Measurements from ENCODE around the gene RAC3.
A peak's percentile ranks its signal among the peaks of the same experiment; 100 is the strongest.

Gene RAC3

DNA sequence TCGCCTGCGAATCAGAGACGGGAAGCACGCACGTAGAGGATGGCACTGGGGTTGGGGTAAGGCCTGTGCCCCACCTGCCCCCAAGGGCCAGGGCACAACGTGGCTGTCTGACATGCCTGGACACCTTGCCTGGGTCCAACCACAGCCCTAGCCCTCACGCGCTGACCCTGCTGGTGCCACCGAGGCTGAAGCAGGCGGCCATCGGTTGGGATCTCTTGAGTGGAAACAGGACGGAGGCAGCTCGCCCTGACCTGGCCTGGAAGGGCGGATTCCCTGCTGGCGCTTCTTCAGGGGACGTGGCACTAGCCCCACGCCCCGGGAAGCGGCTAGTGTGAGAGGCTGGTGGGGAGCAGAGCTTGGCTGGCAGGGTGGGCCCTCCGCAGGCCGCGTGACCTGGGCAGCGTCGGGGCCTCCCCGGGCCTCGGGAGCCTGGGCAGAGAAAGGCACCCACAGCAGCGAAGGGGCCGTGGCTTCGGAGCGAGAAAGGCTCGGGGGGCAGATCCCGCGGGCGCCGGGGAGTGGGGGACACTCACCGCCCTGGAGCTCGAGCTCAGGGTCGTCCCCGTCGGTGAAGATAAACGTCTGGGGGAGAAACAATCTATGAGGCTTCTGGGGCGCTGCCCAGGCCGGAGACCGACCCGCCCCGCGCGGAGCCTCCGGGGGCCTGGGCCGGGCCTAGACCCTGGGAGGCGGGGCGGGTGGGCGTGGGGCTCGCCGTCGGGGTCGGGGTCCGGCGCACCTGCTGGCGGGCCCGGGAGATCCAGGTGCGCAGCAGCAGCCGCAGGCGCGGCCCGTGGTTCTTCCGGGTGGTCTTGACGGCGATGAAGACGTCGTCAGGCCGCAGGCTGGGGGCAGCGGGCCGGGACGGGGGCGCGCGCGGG lies 19.5 kb downstream of the RAC3 start:
- peak overlapping the region; percentile 37 to 91 (median 81) for H3K27ac ChIP-seq
- H3K4me3 ChIP-seq: peak overlapping the region; percentile 65 to 88 (median 78)

DNA sequence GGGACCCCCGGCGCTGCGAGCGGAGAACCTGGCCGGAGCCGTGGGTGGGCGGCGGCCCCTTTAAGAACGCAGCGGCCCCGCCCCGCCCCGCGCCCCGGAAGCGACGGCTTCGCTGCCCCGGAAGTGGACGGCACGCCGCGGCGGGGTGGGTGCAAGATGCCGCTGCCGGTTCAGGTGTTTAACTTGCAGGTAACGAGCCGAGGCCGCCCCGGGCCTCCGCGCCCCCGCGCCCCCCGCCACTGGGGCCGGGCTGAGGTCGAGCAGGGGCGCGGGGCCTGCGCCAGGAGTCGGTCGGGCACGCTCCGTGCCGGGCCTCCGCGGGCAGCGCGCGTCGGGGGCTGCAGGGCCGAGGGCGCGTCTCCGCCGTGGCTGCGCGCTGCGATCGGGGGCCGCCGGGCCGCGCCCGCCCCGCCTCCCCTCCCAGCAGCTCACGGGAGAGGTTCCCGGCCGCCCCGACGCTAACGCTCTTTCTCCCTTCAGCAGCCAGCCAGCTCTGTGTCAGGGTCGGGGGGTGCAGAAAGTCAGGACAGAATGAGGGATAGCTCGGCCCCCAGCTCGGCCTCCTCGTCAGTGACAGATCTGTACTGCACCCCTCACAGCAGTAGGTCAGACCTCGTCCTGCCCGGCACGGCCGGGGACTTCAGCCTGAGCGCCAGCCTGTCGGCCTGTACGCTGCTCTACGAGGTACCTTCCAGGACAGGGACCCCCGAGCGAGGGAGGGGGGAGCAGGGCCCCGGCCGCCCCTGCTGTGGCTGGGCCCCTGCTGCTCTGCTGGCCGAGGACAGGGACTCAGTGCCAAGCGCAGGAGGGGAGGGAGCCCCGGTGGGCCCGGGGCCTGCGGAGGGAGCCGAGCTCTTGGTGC lies 20.5 kb downstream of the RAC3 start, which contains the start of the genes GPS1 and RFNG:
TSS of gene GPS1 (plus strand) at position 123 of the 862 bp plus-strand sequence. CDS start at position 157, 34 bp downstream.
TSS of gene RFNG (minus strand) at position 36 of the 862 bp plus-strand sequence. CDS start 45 bp downstream, outside the sequence.
- H3K27ac ChIP-seq: peak within 1 kb of the TSS; percentile 37 to 91 (median 81)

DNA sequence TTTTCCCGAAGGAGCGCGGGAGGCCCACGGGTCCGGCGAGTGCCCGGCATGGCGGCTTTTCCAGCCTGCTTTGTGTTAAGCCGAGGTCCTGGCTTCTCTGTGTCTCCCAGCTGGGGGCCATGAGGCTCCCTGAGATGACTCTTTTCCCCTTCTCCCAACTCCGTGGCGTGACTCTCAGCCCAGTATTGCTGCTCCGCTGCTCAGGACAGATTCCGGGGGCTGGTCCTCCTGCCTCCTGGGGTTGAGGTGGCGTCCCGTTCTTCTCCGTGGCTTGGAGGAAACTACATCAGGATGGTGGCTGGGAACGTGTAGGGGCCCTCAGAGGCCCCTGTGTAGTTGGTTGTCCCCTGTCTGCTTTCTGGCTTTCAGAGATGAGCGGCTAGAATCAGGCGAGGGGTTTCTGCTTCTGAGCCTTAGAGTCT lies 21.2 kb downstream of the RAC3 start:
- Histone ChIP-seq H3K4me3 (peak overlapping the region; percentile 65 to 88 (median 78)), H3K27ac (peak overlapping the region in 17 of 21 experiments; percentile 9 to 89 (median 81))

More for the DNA sequence above, 20.5 kb downstream of the RAC3 start, which contains the start of the genes GPS1 and RFNG:
- H3K4me3 ChIP-seq: peak within 1 kb of the TSS; percentile 65 to 88 (median 78)

DNA sequence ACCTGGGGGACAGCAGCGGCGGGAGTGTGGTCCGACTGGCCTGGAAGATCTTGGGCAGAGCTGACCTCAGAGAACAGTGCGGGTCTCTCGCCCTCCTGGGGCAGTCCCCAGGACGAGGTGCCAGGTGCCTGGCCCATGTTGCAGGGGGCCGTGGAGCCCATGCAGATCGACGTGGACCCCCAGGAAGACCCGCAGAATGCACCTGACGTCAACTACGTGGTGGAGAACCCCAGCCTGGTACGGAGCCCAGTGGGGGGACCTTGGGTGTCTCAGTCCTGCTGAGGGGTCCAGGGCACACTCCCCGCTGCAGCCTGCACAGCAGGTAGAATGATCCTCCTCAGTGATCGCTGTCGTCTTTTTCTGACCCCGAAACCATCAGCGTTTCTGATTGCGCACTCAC lies 21.7 kb downstream of the RAC3 start:
- H3K27ac ChIP-seq: peak overlapping the region in 3 of 21 experiments; percentile 82 to 89 (median 88)
- H3K4me3 ChIP-seq: peak overlapping the region in 4 of 7 experiments; percentile 67 to 88 (median 76)

DNA sequence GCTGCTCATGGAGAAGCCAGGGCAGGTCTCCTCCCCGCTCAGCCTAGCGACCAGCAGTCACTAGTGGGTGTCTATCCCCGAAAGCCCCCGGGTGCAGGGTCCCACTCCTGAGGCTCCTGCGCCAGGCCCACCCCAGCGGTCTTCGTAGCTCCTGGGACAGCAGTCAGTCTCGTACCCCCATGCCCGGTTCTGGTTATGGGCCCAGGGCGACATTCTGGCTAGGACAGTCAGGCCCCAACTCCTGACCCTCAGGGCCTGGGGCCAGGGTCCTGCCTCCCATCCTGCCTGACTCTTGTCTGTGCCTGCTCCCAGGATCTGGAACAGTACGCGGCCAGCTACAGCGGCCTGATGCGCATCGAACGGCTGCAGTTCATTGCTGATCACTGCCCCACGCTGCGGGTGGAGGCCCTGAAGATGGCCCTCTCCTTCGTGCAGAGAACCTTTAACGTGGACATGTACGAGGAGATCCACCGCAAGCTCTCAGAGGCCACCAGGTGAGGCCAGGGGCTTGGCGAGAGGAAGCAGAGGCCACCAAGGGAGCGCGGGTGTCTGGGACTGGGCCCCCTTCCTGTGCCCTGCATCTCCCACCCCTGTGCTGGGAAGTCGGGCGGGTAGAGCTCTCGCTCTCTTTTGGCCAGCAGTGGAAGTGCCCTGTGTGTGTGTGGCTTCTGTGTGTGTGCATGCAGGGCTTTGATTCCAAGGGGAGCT lies 22.2 kb downstream of the RAC3 start:
- Histone ChIP-seq H3K4me3 (no peak overlapping the region), H3K27ac (no peak overlapping the region)

DNA sequence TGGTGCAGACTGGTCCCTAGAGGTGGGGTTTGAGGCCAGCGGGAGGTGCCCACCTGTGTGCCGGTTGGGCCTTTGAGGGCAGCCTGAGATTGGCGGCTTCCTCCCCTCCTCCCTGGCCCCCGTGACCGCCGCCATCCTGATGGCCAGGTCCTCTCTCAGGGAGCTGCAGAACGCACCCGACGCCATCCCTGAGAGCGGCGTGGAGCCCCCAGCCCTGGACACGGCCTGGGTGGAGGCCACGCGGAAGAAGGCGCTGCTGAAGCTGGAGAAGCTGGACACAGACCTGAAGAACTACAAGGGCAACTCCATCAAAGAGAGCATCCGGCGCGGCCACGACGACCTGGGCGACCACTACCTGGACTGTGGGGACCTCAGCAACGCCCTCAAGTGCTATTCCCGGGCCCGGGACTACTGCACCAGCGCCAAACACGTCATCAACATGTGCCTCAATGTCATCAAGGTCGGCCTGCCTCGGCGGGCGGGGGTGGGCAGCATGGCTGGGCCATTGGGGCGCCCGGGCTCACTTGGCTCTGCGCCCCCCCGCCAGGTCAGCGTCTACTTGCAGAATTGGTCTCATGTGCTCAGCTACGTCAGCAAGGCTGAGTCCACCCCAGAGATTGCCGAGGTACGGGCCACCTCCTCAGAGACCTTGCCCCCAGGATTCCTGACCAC lies 23.0 kb downstream of the RAC3 start:
- Histone ChIP-seq H3K4me3 (no peak overlapping the region), H3K27ac (no peak overlapping the region)

DNA sequence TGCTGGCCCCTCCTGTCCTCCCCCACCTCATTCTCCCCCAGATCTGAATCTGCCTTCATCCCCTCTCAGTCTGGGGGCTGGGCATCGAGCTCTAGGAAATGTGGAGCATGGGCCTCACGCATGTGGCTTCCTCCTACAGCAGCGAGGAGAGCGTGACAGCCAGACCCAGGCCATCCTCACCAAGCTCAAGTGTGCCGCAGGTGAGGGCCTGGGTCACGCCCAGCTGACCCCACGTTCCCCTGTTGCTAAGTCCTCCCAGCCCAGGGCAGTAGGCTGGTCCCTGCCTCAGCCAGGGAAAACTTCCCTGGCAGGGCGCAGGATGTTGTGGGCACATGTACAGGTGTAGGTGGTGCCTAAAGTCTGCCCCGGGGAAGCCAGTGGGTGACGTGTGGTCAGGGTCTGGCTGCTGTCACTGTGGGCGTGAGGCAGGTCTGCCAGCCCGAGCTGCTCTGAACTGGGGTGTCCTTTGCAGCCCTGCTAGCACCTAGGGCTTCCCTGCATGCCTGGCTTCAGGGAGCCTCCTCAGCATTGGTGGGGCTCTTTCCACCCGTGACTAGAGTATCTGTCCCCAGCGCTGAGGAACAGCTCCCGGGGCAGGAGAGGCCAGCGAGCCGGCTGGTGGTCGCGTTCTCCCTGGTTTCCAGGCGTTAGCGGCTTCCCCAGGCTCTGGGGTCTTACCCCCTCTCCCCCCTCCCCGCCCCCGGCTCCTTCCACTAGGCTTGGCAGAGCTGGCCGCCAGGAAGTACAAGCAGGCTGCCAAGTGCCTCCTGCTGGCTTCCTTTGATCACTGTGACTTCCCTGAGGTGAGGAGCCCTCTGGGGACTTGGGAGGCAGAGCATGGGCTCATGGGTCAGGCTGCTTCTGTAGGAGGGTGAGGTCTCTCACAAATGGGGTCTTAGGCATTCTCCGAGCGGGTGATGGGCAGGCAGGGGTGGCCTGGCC lies 23.8 kb downstream of the RAC3 start:
- H3K4me3 ChIP-seq: no peak overlapping the region
- H3K27ac ChIP-seq: no peak overlapping the region

DNA sequence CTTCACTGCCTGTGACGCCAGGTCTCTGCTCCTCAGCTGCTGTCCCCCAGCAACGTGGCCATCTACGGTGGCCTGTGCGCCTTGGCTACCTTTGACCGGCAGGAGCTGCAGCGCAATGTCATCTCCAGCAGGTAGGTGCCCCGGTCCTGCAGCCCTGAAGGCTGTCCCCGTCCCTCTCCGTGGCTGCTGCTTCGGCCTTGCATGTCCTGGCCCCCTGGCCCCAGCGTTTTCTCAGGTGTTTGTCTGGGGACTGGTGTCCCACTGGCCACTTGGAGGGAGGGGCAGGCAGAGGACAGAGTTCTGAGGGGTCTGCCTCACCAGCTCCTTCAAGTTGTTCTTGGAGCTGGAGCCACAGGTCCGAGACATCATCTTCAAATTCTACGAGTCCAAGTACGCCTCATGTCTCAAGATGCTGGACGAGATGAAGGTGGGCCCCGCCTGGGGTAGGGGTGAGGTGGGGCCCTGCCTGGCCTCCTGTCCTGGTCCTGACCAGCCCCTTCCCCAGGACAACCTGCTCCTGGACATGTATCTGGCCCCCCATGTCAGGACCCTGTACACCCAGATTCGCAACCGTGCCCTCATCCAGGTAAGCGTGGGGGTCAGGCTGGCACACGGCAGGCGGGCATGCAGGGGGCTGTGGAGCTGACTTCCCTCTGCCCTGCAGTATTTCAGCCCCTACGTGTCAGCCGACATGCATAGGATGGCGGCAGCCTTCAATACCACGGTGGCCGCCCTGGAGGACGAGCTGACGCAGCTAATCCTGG lies 24.7 kb downstream of the RAC3 start:
- Histone ChIP-seq H3K4me3 (no peak overlapping the region), H3K27ac (no peak overlapping the region)

DNA sequence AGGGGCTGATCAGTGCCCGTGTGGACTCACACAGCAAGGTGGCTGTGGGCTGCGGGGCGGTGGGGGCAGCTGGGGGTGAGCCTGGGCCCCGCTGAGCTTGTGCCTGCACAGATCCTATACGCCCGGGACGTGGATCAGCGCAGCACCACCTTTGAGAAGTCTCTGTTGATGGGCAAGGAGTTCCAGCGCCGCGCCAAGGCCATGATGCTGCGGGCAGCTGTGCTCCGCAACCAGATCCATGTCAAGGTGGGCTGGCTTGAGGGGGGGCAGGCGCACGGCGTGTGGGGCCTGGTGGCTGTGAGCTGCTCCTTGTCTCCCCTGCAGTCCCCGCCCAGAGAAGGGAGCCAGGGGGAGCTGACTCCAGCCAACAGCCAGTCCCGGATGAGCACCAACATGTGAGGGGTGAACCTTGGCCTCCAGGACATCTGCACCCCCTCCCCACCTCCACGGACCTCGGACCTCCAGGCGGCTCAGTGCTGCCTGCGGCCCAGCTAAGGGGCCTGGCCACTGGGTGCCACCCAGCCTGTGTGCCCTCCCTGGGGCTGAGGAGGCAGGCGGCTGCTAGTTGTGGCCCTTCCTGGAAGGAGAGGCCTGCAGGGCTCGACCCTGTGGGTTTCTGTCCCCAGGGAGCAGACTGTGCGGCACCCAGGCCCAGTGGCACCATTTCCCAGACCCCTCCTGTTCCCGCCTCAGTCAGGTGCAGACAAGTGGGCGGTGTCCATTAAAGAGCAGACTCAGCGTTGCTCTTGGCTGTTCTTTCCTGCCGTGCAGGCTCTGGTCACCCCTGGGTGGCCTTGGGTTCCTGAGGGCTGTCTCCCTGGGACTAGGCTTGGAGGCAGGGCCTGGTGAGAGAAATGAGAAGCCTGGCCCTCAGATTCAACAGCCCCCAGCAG lies 25.5 kb downstream of the RAC3 start:
- no peak overlapping the region for H3K27ac ChIP-seq
- no peak overlapping the region for H3K4me3 ChIP-seq

DNA sequence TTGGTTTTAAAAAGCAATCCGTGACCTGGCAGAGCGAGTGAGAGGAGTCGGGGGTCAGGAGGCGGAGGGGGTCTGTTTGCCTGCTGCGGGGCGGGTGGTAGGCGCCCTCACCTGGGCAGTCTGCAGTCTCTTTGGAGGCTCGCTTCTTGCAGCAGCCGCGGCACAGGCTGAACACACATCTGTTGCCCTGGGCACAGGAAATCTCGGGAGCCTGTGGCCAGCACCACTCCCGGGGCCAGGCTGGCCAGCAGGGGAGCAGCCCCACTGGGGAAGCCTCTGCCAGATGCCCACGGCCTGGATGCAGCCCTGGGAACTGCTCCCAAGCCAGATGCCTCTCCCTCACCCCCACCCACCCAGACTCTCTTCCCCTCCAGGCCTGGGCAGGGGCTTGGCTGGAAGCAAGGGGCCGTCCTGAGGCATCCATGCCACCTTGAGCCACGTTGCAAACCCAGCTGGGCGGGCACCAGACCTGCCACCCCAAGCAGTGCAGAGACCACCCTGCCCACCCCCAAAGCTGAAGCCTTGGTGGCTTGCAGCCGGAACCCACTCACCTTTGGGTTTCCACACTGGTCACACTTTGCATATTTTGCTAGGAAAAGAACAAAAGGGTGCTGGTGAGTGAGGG lies 26.9 kb downstream of the RAC3 start:
- no peak overlapping the region for H3K4me3 ChIP-seq
- H3K27ac ChIP-seq: no peak overlapping the region

DNA sequence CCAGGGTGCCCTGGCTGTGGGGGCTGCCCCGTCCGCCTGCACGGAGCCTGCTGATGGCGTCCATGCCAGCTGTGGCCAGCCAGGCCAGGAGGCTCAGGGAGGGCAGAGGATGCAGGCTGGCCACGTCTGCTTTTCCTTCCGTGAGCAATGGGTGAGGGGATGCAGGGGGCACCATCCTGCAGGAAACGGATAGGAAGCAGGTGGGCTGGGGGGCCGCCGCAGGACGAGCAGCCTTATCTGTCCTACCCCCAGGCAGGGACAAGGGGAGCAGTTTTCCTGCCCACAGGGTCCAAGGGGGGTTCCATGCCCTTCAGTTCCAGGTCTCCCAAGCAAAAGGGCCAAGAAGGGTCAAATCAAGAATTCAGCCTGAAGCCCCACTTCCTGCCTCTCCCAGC lies 27.4 kb downstream of the RAC3 start:
- Histone ChIP-seq H3K4me3 (no peak overlapping the region), H3K27ac (no peak overlapping the region)

DNA sequence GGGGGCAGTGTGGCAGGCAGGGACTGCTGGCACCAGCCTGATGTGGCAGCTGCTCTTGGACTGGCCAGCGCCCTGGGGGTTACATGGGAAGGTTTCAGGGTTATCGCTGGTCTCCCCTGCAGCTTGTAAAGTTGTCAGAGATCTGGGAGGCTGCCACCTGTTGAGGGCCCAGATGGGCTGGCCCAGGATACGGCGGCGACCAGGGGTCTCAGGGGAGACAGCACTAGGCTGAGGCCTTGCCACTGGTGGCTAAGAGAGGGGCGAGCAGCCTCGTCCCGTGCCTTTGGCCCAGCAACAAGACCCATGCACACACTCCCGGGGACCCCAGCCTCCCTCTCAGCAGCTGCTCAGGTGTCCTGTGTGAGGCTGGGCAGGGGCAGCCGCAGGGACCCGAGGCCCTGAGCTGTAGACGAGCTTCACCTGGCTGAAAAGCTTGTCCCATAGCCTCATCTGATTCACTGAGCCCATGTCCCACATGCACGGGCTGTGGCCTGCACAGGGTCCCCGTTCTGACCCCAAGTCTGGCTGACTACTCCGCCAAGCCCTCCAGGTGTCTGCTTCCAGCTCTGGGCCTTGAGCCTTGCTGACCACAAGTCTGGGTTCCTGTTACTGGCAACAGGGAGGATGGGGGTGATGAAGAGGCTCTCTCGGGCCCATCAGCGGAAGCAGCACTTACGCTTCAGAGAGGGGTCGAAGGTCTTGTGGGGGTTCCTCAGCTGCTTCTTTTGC lies 28.0 kb downstream of the RAC3 start:
- Histone ChIP-seq H3K27ac (no peak overlapping the region), H3K4me3 (no peak overlapping the region)

DNA sequence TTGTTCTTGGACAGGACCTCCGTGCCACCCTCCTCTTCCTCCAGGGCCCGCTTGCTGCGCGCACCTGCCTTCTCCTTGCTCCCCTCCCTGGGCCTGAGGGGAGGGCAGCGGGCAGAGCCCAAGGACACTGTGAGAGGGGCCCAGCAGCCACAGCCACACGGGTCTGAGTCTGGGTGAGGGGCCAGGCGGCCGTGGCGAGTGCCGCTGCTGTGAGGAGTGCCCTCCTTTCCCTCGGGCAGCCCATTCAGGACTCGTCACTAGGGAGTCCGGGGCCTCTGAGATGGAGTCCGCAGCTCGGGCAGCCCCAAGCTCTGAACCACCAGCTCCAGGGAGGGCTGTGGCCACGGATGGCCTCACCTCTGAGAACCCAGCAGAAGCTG lies 28.5 kb downstream of the RAC3 start:
- Histone ChIP-seq H3K27ac (no peak overlapping the region), H3K4me3 (no peak overlapping the region)

DNA sequence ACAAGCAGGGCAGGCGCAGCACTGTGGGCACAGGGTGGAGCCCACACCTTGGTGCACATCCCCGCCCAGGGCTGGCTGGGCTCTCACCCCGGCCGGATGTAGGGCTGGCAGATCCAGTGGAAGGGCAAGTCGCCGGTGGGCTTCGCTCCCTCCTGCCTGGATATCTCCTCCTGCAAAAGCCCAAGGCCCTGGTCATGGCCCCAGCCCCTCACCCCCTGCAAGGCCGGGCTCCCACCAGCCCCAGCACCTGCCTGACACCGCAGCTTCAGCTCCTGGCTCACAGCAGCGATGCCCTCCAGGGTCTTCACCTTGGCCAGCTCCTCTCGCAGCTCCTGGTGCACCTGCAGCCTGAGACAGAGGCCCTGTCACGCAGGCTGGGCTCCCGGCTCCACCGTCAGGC lies 29.1 kb downstream of the RAC3 start:
- Histone ChIP-seq H3K4me3 (no peak overlapping the region), H3K27ac (no peak overlapping the region)
